Lung microvascular endothelial cell (primary cell): ENCODE measurements around the gene HBD. TPM values are rescaled to one million over a fixed set of nuclear protein-coding genes. Genes with fewer than 3 reads are reported as not detected.
"Not testable (repeated sequence)": the region's sequence is repeated elsewhere in the genome, so short reads cannot be mapped to it uniquely, and the experiment has no call there.

Source experiments
- DNase-seq, 2 donors: peaks; one replicate each; pipeline versions ENCODE4 v3.0.0 to v3.0.0-alpha.2; 2010; ENCODE audit warnings: low read depth in 2 of 2
- total RNA-seq: library from RNA; depleted of rRNA; stranded (reverse); fragments of >200 nt; gene quantifications from 2 replicates; pipeline ENCODE4 v1.2.1, GENCODE V29; 2014

HBD gene
- total RNA-seq, 1 donor from 2014 or later = not detected

- not testable (repeated sequence) for DNase-seq
These were observed 19.2 kb upstream of the HBD start for GRCh38 chr11:5253440-5253839.

- no peak for DNase-seq
These were observed 18.6 kb upstream of the HBD start for GRCh38 chr11:5252919-5253265.

- no peak for DNase-seq
These were observed 18.1 kb upstream of the HBD start for GRCh38 chr11:5252192-5252918.

GRCh38 chr11:5251746-5252145 is 17.5 kb upstream of the HBD start:
- no peak for DNase-seq

- DNase-seq = no peak
These were observed 16.4 kb upstream of the HBD start for GRCh38 chr11:5250543-5251204.

GRCh38 chr11:5249807-5250396 is 15.6 kb upstream of the HBD start, which contains the start of gene HBG1:
TSS of gene HBG1 (minus strand) at chr11:5249857. CDS start at chr11:5249804, 53 bp downstream.
- not testable (repeated sequence) for DNase-seq

GRCh38 chr11:5248498-5248897 is 14.2 kb upstream of the HBD start:
- DNase-seq = not testable (repeated sequence)

GRCh38 chr11:5247472-5248192 is 13.3 kb upstream of the HBD start:
- DNase-seq = no peak

- no peak for DNase-seq
These were observed 12.6 kb upstream of the HBD start for GRCh38 chr11:5246772-5247471.

GRCh38 chr11:5245155-5245554 is 10.9 kb upstream of the HBD start:
- DNase-seq = no peak

GRCh38 chr11:5243816-5244180 is 9.5 kb upstream of the HBD start:
- DNase-seq = no peak

GRCh38 chr11:5242933-5243815 is 8.9 kb upstream of the HBD start:
- peak in 1 of 2 donors; percentile 14 for DNase-seq

GRCh38 chr11:5242208-5242607 is 7.9 kb upstream of the HBD start:
- no peak for DNase-seq

GRCh38 chr11:5241458-5241857 is 7.2 kb upstream of the HBD start:
- DNase-seq = no peak

- no peak for DNase-seq
These were observed 6.2 kb upstream of the HBD start for GRCh38 chr11:5240458-5240857.

- no peak for DNase-seq
These were observed 5.8 kb upstream of the HBD start for GRCh38 chr11:5240056-5240455.

- peak in 1 of 2 donors; percentile 3 for DNase-seq
These were observed 4.8 kb upstream of the HBD start for GRCh38 chr11:5239046-5239445.

GRCh38 chr11:5238486-5238885 is 4.2 kb upstream of the HBD start:
- no peak for DNase-seq

- no peak for DNase-seq
These were observed 3.1 kb upstream of the HBD start for GRCh38 chr11:5237420-5237819.

- no peak for DNase-seq
These were observed 1.2 kb upstream of the HBD start for GRCh38 chr11:5235364-5236095.
